Measurements from ENCODE around the gene AADAT. TPM values are rescaled to one million over a fixed set of nuclear protein-coding genes. Genes with fewer than 3 reads are reported as not detected.
"Not testable (repeated sequence)": the region's sequence is repeated elsewhere in the genome, so short reads cannot be mapped to it uniquely, and the experiment has no call there.

The AADAT gene
- polyA plus RNA-seq (2013, experiment 1 of 2; ENCODE audit: insufficient read length) = 16.0 TPM
- 15.4 TPM for polyA plus RNA-seq (2013, experiment 2 of 2; ENCODE audit: insufficient read length)

- DNase-seq = peak; percentile 81
Observed at GRCh38 chr4:170089668-170090351, at the start of gene AADAT. TSS of gene AADAT (minus strand) at chr4:170089956. CDS start at chr4:170089690, 266 bp downstream.

- DNase-seq = peak; percentile 72
Observed at GRCh38 chr4:170138580-170139194, 48.9 kb upstream of the AADAT start.

GRCh38 chr4:170137927-170138326, 48.2 kb upstream of the AADAT start:
- no peak for DNase-seq

DNA sequence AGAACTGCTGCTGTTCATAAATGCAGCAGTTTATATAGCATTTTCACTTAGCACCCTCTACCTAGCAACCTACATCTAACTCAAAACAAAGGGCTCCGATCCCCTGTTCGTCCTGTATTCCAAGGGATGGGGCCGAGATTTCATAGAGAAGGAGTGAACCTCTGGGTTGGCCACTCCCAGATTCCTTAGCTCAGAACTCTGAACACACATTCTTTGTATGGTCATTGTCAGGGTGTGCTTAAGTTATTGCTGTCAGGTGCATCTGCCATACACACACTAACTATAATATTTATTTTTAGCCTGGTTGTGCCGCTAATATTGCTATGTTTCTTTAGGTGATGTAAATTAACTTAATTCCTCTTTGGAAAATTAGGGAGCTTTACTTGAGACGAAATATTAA, 47.7 kb upstream of the AADAT start:
- DNase-seq = no peak

- no peak for DNase-seq
Observed at GRCh38 chr4:170134821-170135220, 45.1 kb upstream of the AADAT start.

- no peak for DNase-seq
Observed at GRCh38 chr4:170128219-170128804, 38.6 kb upstream of the AADAT start.

DNA sequence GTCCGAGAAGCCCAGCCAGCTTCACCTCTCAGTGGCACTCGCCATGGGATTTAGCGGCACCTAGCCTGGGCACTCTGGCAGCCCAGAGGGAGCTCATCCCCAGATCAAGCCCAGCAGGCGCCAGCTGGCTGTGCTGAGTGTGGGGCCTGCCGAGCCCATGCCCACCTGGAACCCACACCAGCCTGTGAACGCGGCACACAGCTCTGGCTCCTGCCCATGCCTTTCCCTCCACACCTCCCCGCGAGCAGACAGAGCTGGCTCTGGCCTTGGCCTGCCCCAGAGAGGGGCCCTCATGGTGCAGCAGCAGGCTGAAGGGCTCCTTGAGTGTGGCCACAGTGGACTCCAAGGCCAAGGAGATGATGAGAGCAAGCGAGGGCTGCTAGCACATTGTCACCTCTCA, 38.0 kb upstream of the AADAT start:
- no peak for DNase-seq

DNA sequence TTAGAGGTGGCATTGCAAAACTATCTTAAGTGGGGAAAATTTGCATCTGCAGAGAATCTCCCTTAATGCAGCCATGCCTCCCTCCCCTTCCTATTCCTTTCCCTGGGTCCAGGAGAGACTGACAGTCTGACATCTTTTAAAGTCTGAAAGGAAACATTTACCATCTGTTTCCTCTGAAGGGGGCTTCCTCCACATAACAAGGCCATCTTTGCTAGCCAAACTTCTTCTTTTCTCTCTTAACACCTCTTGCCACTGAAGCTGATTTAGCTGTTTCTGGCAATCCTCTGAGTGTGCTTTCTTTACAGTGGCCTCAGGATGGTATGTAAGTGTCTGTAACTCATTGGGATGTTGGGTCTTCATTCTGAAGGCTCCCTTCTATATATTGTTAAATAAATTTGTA, 34.6 kb upstream of the AADAT start:
- DNase-seq = no peak

DNA sequence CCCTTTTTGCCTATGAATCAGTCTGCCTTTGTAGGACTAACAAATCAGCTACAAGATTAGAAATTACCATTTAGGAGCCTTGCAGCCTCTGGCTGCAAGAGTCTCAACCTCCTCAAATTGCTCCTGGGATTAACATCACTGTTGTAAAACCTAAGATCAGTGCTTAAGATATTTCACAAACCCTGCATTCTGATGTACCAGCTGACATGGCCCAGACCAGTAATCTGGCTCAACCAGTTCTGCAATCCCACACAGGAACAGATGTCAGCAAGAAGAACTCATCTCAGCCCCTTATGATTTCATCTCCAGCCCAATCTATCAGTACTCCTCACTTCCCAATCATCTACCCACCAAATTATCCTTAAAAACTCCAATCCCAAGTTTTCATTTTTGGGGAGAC, 32.5 kb upstream of the AADAT start:
- DNase-seq = no peak

DNA sequence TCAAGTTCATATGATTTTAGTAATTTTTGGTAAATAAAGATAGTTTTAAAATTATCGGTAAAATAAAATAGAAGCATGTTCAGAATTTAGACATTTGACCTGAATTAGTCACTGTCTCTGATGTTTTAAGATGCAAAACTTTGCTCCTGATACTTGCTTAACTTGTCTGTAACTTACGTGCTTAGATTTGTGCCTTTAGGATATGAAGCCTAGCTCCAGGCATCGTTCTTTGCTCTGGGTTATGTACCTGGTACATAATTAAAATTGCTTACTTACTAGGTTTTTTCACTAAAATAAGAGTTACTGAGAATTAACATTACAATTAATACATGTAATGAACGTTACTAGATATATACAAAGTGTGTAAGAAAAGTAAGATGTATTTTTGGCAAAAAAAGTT, 24.9 kb upstream of the AADAT start:
- no peak for DNase-seq

DNA sequence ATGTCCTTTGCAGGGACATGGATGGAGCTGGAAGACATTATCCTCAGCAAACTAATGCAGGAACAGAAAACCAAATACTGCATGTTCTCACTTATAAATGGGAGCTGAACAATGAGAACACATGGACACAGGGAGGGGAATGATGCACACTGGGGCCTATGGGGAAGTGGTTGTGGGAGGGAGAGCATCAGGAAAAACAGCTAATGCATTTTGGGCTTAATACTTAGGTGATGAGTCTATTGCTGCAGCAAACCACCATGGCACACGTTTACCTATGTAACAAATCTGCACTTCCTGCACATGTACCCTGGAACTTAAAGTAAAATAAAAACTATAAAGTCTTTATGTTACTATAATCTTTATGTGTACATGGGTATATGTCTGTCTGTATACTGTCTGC, 24.4 kb upstream of the AADAT start:
- not testable (repeated sequence) for DNase-seq

GRCh38 chr4:170111546-170111945, 21.8 kb upstream of the AADAT start:
- DNase-seq = no peak

DNA sequence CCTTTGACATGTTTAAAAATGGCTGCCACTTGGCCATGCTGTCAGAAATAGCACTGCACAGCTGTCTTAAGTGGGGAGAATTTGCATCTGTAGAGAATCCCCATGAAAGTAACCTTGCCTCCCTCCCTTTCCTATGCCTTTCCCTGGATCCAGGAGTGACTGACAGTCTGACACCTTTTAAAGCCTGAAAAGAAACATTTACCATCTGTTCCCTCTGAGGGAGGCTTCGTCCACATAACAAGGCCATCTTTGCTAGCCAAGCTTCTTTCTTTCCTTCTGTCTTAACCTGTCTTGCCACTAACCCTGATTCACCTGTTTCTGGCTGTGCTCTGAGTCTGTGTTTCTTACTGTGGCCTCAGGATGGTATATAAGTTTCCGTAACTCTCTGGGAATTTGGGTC, 21.3 kb upstream of the AADAT start:
- DNase-seq = no peak

- DNase-seq = no peak
Observed at GRCh38 chr4:170110285-170110672, 20.5 kb upstream of the AADAT start.

DNA sequence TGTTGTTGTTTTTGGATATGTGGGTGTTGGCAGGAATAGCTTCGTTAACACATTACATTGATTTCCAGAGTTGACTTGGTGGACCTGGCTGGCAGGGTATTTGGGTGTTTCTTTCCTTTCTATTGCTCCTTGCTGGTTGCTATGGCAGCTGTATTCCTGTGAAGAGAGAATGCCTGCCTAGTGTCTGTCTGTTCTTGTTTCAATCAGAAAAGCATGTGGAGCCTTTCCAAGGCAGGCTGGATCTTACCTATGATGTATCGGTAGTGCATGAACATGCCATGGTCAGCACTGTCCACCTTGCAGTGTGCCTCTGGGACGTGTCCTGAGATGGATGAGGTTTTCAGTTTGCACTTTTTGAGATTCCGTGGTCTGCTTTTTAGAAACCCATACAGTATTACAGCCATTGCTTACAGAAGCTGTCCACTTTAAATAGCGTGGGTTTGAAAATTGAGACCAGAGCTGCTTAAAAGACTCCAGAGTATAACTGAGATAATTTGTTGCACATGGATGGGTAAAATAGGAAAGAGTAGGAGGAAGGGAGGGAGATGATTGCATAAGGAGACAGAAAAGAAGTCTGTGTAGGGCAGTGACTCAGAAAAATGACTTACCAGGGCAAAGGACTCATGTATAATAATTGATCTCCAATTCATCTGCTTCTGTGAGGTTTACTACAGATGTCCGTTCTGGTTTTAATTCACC, 20.0 kb upstream of the AADAT start:
- peak; percentile 87 for DNase-seq

- no peak for DNase-seq
Observed at GRCh38 chr4:170106900-170107299, 17.1 kb upstream of the AADAT start.

DNA sequence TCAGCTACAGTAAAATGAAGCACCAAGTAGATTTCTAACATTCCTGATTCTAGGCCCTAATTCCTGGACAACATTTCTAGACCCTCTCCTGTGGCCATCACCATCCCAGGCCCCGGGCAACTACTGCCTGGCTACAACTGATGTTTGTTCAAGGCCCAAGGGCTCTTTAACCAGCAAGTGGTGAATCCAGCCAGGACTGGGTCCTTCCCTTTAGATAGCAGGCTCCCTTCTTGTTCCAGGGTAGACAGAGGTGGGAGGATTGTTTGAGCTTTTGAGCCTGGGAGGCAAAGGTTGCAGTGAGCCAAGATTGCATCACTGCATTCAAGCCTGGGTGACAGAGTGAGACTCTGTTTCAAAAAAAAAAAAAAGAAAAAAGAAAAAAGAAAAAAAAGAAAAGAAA, 12.7 kb upstream of the AADAT start:
- DNase-seq = no peak

- DNase-seq = not testable (repeated sequence)
Observed at GRCh38 chr4:170098171-170098570, 8.4 kb upstream of the AADAT start.

DNA sequence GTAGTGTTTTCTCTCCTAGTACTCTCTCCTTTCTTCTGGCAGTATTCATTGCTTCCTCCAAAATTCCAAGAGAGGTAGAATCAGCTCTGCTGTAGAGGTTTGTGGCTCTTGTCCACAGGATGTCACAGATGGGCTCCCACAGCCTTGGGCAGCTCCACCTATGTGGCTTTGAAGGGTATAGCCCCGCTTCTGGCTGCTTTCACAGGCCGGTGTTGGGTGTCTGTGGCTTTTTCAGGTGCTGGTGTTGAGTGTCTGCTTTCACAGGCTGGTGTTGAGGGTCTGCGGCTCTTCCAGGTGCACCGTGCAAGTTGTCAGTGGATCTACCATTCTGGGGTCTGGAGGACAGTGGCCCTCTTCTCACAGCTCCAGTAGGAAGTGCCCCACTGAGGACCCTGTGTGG, 7.9 kb upstream of the AADAT start:
- DNase-seq = no peak

DNA sequence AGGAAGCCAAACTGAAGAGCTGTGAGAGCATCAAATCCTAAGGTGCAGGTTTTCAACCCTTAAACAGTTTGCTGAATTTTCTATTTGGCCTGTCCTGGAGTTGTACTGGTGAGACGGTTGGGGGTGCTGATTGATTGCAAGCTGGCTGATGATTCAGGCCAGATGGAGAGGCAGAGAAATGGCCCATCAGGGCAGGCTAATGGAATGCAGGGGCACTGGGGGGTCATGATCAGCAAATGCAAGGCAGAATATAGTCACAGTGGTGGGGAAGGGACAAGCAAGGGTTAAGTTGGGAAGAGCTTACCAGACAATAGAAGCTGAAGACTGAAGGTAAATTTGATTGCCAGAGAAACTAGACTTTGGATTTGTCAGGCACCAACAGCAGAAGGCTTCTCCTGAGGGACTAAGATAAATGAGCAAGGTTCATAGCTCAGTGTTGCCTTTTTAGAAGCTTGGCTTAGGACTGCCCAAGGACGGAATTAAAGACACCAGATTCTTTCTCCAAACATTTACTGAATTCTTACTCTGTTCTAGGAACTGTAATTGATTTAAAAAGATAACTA, 4.3 kb upstream of the AADAT start:
- peak; percentile 27 for DNase-seq

- DNase-seq = no peak
Observed at GRCh38 chr4:170091069-170091696, 1.4 kb upstream of the AADAT start.

GRCh38 chr4:170090352-170091052, 746 bp upstream of the AADAT start:
- peak; percentile 52 for DNase-seq
